HepG2 (cell line): Measurements from ENCODE around the gene SPTSSA. TPM values are rescaled to one million over a fixed set of nuclear protein-coding genes. Genes with fewer than 3 reads are reported as not detected.

ENCODE experiments used
- ATAC-seq: fragments of 200-7000 bp; cut with Tn5 transposase; 3 replicates; pipeline ENCODE4 v1.9.1; 2020; ENCODE audit warnings: mild to moderate bottlenecking, moderate library complexity
- BruUV-seq: library from RNA; stranded (reverse); fragments of 400-500 nt; replicated peaks from 2 replicates; lab custom pipeline; 2021; lab: Mats Ljungman, UMichigan
- CTCF ChIA-PET: fragments of 300-600 bp; formaldehyde crosslinking; extraction: SDS; loops from one replicate; lab custom pipeline; 2021; ENCODE audit warnings: low total read pairs, inconsistent platforms, low intra/inter-chr PET ratio; lab: Yijun Ruan, JAX
- POLR2A ChIA-PET: fragments of 350-600 bp; sonication (Branson Sonifier 250); formaldehyde crosslinking; loops from one replicate; lab custom pipeline; 2020; ENCODE audit warnings: antibody characterized with exemption, inconsistent platforms; lab: Yijun Ruan, JAX
- DNase-seq: peaks from one replicate; pipeline ENCODE4 v3.0.0-alpha.2; 2015; ENCODE audit warnings: low spot score
- FAIRE-seq: peaks from 3 replicates; lab custom pipeline; 2011; peaks lifted over from hg19 to GRCh38; lab: Jason Lieb, UNC
- H2AFZ ChIP-seq: one replicate; pipeline ENCODE4 v1.6.1; 2011; ENCODE audit warnings: low read length, inconsistent platforms
- H3K27ac ChIP-seq: fragments of 300-600 bp; 3 replicates; pipeline ENCODE4 v1.8.0; 2011; ENCODE audit warnings: mixed run types, mild to moderate bottlenecking, mixed read lengths, low read length, inconsistent platforms; ENCODE audit not compliant: insufficient read depth; ENCODE audit errors: extremely low read length
- H3K27me3 ChIP-seq, 2 experiments: fragments of 200-600 bp in 1 of 2; 2 replicates in 1 of 2; 3 replicates in 1 of 2; pipeline versions ENCODE4 v1.6.0 to v1.8.0; 2011; ENCODE audit warnings: low read length in 2 of 2, mild to moderate bottlenecking in 2 of 2, moderate library complexity in 2 of 2, inconsistent platforms in 1 of 2; ENCODE audit not compliant: insufficient read depth in 2 of 2, control insufficient read depth in 1 of 2
- H3K36me3 ChIP-seq, 2 experiments: fragments of 200-600 bp in 1 of 2; replicated peaks in 1 of 2; 2 replicates in 1 of 2; 3 replicates in 1 of 2; pipeline versions ENCODE4 v1.5.1 to v1.8.0; 2011; ENCODE audit warnings: low read length in 2 of 2, inconsistent platforms in 1 of 2; ENCODE audit not compliant: insufficient read depth in 2 of 2, control insufficient read depth in 1 of 2
- H3K4me1 ChIP-seq: 2 replicates; pipeline ENCODE4 v1.5.1; 2012; ENCODE audit warnings: low read length, inconsistent platforms; ENCODE audit not compliant: insufficient read depth
- H3K4me2 ChIP-seq: 2 replicates; pipeline ENCODE4 v1.6.0; 2011; ENCODE audit warnings: low read depth, low read length, inconsistent platforms
- H3K4me3 ChIP-seq, 3 experiments: fragments of 200-600 bp in 1 of 3; sonication (generic), shearing (Covaris generic) in 1 of 3; replicated peaks in 1 of 3; 2 replicates each; pipeline ENCODE4 v1.5.1; 2011 to 2016; ENCODE audit warnings: low read length in 3 of 3, inconsistent platforms in 2 of 3, low read depth in 2 of 3, mild to moderate bottlenecking in 2 of 3, control low read depth in 1 of 3, mixed read lengths in 1 of 3; ENCODE audit not compliant: insufficient read depth in 1 of 3
- H3K79me2 ChIP-seq: one replicate; pipeline ENCODE4 v1.6.1; 2011; ENCODE audit warnings: low read length, inconsistent platforms; ENCODE audit not compliant: insufficient read depth
- H3K9ac ChIP-seq: 2 replicates; pipeline ENCODE4 v1.6.0; 2011; ENCODE audit warnings: mild to moderate bottlenecking, low read depth, low read length, inconsistent platforms; ENCODE audit not compliant: insufficient read depth
- H3K9me3 ChIP-seq: 2 replicates; pipeline ENCODE4 v1.5.1; 2012; ENCODE audit warnings: mild to moderate bottlenecking, low read length
- H4K20me1 ChIP-seq: 2 replicates; pipeline ENCODE4 v1.6.0; 2011; ENCODE audit warnings: inconsistent platforms, mild to moderate bottlenecking, low read length, moderate library complexity; ENCODE audit not compliant: insufficient read depth
- FOXJ3 ChIP-seq: sonication (generic); formaldehyde crosslinking; IDR thresholded peaks from 2 replicates; pipeline ENCODE4 v1.4.0; 2020; ENCODE audit warnings: missing genetic modification reagents, mild to moderate bottlenecking, borderline replicate concordance
- REL ChIP-seq: sonication (generic); formaldehyde crosslinking; conservative IDR thresholded peaks from 2 replicates; pipeline ENCODE4 v1.8.0; 2022; ENCODE audit warnings: mild to moderate bottlenecking, missing genetic modification reagents, moderate library complexity
- SMYD3 ChIP-seq: sonication (generic); formaldehyde crosslinking; IDR thresholded peaks from 2 replicates; pipeline ENCODE4 v1.8.1; 2023; ENCODE audit warnings: mild to moderate bottlenecking, missing genetic modification reagents
- TCF7L2 ChIP-seq: IDR thresholded peaks from 2 replicates; pipeline ENCODE4 v1.6.1; 2011; ENCODE audit warnings: mild to moderate bottlenecking, low read depth, low read length, moderate library complexity
- ZNF292 ChIP-seq: sonication (generic); formaldehyde crosslinking; IDR thresholded peaks from 2 replicates; pipeline ENCODE4 v1.8.1; 2022; ENCODE audit warnings: mild to moderate bottlenecking, low read depth, missing genetic modification reagents, borderline replicate concordance
- ZNF3 ChIP-seq: IDR thresholded peaks from 2 replicates; pipeline ENCODE4 v1.7.0; 2017; ENCODE audit warnings: inconsistent platforms
- ZNF883 ChIP-seq: sonication (generic); formaldehyde crosslinking; IDR thresholded peaks from 2 replicates; pipeline ENCODE4 v1.5.1; 2020; ENCODE audit warnings: mild to moderate bottlenecking, missing genetic modification reagents; ENCODE audit errors: not compliant biosample characterization
- WGBS: methylation state at CpG from one replicate; pipeline ENCODE4 v1.1.6; 2017; ENCODE audit warnings: low lambda C conversion rate; 5-methylcytosine and 5-hydroxymethylcytosine counted together
- in situ Hi-C: cut with HindIII; loops from 2 replicates; pipeline ENCODE4 v1.10.0; 2017; ENCODE audit warnings: low pct_unique_long_range_greater_than_20kb; ENCODE audit not compliant: extremely low pct_ligation_motif_present
- intact Hi-C: fragments of 100-400 bp; cut with micrococcal nuclease; formaldehyde crosslinking; loops from one replicate; pipeline ENCODE4 v1.10.0; 2022; ENCODE audit not compliant: unreplicated experiment
- polyA plus RNA-seq, 8 experiments: library from polyadenylated mRNA; depleted of rRNA in 3 of 8; stranded (reverse) in 7 of 8; unstranded in 1 of 8; fragments of >200 nt; fragmentation: Illumina TruSeq in 4 of 8; extraction: Trizol in 4 of 8; gene quantifications; 2 replicates each; pipeline versions ENCODE4 v1.2.1 to v1.2.3, GENCODE V29; 2011 to 2016; ENCODE audit warnings: low read depth in 4 of 8, missing spikeins in 1 of 8, mixed read lengths in 1 of 8; ENCODE audit not compliant: insufficient read depth in 1 of 8
- total RNA-seq, 5 experiments: library from RNA; depleted of rRNA; stranded (reverse); fragments of >200 nt; fragmentation: Illumina TruSeq; extraction: Trizol; gene quantifications; 2 replicates each; pipeline ENCODE4 v1.2.3, GENCODE V29; 2016; ENCODE audit warnings: low read depth in 1 of 5
- TF ChIP-seq, protein P1 (sequence below): IDR thresholded peaks from 2 replicates; pipeline ENCODE4 v1.6.1; 2016; ENCODE audit warnings: missing compliant biosample characterization, missing genetic modification reagents, borderline replicate concordance
- TF ChIP-seq, protein P2 (sequence below): IDR thresholded peaks from 2 replicates; pipeline ENCODE4 v1.6.1; 2012; ENCODE audit warnings: low read length, improper control_type of control experiment
- TF ChIP-seq, protein P3 (sequence below), 2 experiments: fragments of 450-650 bp in 1 of 2; sonication (generic) in 1 of 2; formaldehyde crosslinking in 1 of 2; IDR thresholded peaks; 2 replicates each; pipeline versions ENCODE4 v1.6.1 to v1.8.0; 2016 to 2022; ENCODE audit warnings: antibody characterized with exemption in 1 of 2, mild to moderate bottlenecking in 1 of 2, missing genetic modification reagents in 1 of 2

The SPTSSA gene
- total and polyA plus RNA-seq, 2 of the 13 experiments (the other 11 are each of a cell fraction or from before 2014, with no cell fraction given), result 19.1 to 86.1 TPM

DNA sequence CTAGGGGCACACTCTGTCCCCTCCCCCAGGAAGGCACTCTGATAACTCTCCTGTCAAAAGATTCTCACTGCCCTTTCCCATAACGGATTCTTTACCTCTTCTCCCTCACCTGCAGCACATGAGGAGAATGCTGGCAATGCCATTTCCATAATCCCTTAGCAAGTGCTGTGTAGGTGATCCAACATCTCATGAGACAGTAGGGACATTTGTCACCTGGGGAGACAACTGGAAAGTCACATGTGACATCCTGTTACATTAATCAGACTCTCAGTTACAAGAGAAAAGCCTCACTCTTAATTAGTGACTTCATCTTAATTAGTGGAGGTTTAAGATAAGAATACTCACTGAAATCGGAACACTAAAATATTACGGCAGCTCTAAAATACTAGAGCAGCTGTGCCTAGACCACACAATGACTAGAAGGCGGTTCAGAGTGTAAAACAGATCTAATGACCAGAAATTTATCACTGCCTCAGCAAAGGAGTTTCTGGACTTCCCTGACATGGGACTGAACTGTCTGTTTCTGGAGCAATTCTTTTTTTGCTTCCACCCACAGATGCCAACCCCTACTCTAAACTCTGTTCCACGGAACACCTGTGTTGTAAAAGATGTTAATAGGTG lies 75.1 kb downstream of the SPTSSA start:
- H3K4me2 ChIP-seq, result no peak overlapping the region
- H3K79me2 ChIP-seq, result no peaks in the 10 kb centered on the region
- no peak overlapping the region for H3K27ac ChIP-seq
- FAIRE-seq (no peak), ATAC-seq (no peak; the same call in 2 of the 3 replicates), DNase-seq (no peak)
- no TSS peak for BruUV-seq
- WGBS, result 28% methylated on average over 5 of the region's 5 CpGs
- H3K4me3 ChIP-seq, result no peak overlapping the region
- no peak overlapping the region for H3K9ac ChIP-seq
- no peaks in the 10 kb centered on the region for H3K4me1 ChIP-seq
- H3K27me3 ChIP-seq, result peaks cover 1 to 4% of the 10 kb centered on the region in 2 experiments; a peak in 2 of 5 replicates
- no peaks in the 10 kb centered on the region for H3K9me3 ChIP-seq
- H4K20me1 ChIP-seq, result no peaks in the 10 kb centered on the region
- intact Hi-C loops (no loop called here), in situ Hi-C loops (no loop called here)
- POLR2A ChIA-PET, result no interaction called here
- H2AFZ ChIP-seq, result no peak overlapping the region
- CTCF ChIA-PET, result no interaction called here
- H3K36me3 ChIP-seq, result no peaks in the 10 kb centered on the region
- TF ChIP-seq ZNF3 (CRISPR knock-in tag) (no peak), TCF7L2 (no peak), REL (CRISPR knock-in tag) (no peak), ZNF883 (CRISPR knock-in tag) (no peak), FOXJ3 (no peak), ZNF292 (CRISPR knock-in tag) (no peak), SMYD3 (CRISPR knock-in tag) (no peak)
- TF ChIP-seq, protein P1, sequence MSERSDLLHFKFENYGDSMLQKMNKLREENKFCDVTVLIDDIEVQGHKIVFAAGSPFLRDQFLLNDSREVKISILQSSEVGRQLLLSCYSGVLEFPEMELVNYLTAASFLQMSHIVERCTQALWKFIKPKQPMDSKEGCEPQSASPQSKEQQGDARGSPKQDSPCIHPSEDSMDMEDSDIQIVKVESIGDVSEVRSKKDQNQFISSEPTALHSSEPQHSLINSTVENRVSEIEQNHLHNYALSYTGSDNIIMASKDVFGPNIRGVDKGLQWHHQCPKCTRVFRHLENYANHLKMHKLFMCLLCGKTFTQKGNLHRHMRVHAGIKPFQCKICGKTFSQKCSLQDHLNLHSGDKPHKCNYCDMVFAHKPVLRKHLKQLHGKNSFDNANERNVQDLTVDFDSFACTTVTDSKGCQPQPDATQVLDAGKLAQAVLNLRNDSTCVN (CRISPR knock-in tag), result no peak
- TF ChIP-seq, protein P2, sequence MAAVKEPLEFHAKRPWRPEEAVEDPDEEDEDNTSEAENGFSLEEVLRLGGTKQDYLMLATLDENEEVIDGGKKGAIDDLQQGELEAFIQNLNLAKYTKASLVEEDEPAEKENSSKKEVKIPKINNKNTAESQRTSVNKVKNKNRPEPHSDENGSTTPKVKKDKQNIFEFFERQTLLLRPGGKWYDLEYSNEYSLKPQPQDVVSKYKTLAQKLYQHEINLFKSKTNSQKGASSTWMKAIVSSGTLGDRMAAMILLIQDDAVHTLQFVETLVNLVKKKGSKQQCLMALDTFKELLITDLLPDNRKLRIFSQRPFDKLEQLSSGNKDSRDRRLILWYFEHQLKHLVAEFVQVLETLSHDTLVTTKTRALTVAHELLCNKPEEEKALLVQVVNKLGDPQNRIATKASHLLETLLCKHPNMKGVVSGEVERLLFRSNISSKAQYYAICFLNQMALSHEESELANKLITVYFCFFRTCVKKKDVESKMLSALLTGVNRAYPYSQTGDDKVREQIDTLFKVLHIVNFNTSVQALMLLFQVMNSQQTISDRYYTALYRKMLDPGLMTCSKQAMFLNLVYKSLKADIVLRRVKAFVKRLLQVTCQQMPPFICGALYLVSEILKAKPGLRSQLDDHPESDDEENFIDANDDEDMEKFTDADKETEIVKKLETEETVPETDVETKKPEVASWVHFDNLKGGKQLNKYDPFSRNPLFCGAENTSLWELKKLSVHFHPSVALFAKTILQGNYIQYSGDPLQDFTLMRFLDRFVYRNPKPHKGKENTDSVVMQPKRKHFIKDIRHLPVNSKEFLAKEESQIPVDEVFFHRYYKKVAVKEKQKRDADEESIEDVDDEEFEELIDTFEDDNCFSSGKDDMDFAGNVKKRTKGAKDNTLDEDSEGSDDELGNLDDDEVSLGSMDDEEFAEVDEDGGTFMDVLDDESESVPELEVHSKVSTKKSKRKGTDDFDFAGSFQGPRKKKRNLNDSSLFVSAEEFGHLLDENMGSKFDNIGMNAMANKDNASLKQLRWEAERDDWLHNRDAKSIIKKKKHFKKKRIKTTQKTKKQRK, result no peak
- TF ChIP-seq, protein P3, sequence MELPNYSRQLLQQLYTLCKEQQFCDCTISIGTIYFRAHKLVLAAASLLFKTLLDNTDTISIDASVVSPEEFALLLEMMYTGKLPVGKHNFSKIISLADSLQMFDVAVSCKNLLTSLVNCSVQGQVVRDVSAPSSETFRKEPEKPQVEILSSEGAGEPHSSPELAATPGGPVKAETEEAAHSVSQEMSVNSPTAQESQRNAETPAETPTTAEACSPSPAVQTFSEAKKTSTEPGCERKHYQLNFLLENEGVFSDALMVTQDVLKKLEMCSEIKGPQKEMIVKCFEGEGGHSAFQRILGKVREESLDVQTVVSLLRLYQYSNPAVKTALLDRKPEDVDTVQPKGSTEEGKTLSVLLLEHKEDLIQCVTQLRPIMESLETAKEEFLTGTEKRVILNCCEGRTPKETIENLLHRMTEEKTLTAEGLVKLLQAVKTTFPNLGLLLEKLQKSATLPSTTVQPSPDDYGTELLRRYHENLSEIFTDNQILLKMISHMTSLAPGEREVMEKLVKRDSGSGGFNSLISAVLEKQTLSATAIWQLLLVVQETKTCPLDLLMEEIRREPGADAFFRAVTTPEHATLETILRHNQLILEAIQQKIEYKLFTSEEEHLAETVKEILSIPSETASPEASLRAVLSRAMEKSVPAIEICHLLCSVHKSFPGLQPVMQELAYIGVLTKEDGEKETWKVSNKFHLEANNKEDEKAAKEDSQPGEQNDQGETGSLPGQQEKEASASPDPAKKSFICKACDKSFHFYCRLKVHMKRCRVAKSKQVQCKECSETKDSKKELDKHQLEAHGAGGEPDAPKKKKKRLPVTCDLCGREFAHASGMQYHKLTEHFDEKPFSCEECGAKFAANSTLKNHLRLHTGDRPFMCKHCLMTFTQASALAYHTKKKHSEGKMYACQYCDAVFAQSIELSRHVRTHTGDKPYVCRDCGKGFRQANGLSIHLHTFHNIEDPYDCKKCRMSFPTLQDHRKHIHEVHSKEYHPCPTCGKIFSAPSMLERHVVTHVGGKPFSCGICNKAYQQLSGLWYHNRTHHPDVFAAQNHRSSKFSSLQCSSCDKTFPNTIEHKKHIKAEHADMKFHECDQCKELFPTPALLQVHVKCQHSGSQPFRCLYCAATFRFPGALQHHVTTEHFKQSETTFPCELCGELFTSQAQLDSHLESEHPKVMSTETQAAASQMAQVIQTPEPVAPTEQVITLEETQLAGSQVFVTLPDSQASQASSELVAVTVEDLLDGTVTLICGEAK (IDR thresholded peaks at IDR 0.05), result no peak
- TF ChIP-seq, protein P3 (CRISPR knock-in tag; IDR thresholded peaks at IDR 0.05), result no peak
